HG03025 (cell line): Measurements from ENCODE around the gene LRFN5.

Experiments
- ATAC-seq: cut with Tn5 transposase; IDR thresholded peaks from one replicate; pipeline ENCODE4 v1.9.1; 2021; ENCODE audit warnings: mild to moderate bottlenecking, moderate library complexity; ENCODE audit not compliant: unreplicated experiment, low FRiP score

LRFN5 gene

DNA sequence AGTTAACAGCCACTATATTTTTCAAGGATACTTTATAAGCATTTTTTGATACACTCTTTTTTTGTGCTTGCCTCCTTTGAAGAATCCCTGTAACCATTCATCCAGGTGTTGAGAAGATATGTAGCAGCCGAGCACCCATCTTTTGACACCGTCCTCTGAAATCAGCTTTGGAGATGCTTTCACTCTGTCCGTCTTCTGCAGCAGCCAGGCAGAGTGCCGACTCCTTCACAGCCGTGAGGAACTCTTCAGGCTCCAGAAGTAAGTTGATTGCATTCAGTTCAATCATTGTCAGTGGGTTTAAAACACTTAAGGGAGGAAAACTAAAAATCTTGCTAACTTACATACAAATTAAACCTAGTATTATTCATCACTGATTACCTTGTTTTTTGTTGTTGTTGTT lies 160.1 kb downstream of the LRFN5 start:
- ATAC-seq: no peak

DNA sequence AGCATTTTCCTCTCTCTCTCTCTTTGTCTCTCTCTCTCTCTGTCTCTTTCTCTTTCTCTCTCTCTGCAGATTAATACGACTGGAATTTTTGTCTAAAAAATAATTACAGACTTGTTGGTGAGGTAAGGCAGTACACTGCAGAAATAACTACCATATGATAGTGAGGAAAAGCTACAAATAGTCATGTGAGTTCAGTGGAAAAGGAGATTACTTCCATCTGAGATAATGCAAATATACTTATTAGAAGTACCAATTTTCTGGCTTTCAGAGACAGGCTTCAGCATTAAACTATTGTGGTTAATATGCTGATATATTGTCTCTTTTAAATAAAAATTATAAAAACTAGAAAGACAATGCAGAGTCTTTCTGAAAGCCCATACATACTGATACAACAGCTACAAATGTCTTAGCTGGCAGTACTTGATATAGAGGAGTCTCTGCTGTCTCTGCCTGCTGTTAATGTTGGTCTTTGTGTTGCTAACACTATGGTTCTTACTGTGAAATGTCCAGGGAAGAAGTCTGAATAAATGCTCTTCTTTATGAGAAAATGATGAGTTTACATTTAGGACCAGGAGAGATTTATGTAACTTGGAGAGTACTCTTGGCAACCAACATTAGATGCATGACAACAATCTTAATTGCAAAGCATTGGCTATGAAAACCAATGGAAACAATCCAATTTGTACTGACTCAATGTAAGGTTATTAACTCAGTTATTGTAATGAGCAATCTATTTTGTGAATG lies 167.0 kb downstream of the LRFN5 start:
- no peak for ATAC-seq

DNA sequence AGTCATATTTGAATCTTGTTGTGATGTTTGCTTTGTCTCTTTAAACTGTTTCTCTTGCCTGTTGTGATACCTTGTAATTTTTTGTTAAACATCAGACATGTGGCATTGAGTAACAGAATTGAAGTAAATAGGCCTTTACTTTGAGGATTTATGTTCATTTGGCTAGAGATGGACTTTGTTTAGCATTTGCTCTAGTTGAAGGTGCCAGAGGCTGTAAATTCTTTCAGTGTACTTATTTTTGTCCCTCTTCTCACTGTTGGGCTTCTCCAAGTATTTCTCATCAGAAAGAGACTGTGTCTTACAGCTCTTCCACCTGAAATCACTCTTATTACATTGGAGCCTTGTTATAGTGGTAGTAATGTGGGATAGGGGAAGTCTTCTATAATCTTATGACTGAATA lies 175.8 kb downstream of the LRFN5 start:
- ATAC-seq: no peak

- ATAC-seq: no peak
Measured at GRCh38 chr14:41783403-41783802, 176.7 kb downstream of the LRFN5 start.

DNA sequence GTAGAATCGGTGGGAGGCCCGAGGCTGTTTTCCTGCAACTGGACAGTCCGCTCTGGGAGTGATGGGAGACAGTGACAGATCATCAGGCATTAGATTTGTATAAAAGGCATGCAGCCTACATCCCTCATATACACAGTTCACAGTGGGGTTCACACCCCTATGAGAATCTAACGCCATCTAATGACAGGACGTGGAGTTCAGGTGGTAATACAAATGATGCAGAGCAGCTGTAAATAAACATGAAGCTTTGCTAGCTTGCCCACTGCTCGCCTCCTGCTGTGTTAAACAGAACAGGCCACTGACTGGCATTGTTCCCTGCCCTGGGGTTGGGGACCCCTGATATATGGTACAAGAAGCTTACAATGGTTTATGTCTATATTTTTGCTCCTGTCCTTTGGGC lies 179.0 kb downstream of the LRFN5 start:
- no peak for ATAC-seq

DNA sequence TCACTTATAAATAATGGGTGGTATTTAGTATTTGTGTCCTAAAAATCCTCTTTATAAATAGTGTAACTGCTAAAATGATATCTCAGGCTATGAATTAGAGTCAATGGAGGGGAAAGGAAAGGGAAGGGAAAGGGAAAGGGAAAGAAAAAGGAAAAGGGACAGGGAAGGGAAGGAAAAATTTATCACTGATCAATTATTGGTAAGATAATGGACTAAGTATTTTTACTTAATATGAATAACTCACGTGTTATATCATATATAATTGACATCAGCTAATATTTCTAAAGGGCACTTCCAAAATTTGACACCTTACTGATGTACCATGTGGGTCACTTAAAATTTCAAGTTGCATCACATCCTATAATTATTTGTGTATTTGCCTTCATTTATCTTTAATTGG lies 193.1 kb downstream of the LRFN5 start:
- no peak for ATAC-seq

GRCh38 chr14:41805633-41806032 lies 199.0 kb downstream of the LRFN5 start:
- no peak for ATAC-seq

DNA sequence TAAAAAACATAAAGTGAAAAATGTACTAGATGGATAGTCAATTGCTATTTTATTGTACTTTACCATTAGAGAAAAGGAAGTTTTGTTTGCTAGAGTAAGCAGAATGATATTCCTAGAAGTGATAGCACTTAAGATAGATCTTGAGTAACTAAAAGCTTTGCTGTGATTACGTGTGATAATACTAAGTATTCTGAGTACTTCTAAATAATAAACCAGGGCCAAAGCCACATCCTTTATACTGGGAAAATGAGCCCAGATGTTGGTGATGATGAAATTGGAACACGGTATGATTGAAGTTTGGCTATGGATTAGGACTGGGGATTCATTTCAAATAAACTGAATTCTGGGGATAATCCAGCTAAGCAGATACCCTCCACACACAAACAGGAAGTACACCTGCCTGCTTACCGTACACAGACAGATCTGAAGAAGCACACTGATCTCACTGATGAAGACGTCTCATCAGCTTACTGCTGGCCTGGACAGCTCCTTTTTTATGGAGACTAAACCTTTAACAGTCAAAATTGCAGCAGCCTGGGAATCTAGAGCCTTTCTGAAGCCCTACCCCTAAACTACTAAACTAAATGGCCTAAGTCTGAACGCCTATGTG lies 199.8 kb downstream of the LRFN5 start:
- no peak for ATAC-seq

DNA sequence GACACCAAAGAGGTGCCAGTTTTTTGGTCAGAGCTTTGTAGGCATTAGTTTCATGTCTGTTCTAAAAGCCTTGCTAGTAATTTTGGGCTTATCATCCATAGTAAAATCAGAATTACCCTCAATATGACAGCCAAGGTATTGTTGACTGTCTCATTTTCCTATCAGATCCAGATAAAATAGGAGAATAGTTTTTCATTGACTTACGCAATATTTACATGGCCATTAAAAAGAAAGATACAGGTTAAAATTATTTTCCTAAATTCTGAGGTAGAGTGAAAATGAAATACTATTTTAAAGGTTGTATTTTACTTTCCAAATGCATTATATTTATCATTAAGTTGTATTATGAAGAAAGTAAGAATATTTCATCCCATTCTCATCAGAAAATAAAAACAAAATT lies 203.7 kb downstream of the LRFN5 start:
- no peak for ATAC-seq

DNA sequence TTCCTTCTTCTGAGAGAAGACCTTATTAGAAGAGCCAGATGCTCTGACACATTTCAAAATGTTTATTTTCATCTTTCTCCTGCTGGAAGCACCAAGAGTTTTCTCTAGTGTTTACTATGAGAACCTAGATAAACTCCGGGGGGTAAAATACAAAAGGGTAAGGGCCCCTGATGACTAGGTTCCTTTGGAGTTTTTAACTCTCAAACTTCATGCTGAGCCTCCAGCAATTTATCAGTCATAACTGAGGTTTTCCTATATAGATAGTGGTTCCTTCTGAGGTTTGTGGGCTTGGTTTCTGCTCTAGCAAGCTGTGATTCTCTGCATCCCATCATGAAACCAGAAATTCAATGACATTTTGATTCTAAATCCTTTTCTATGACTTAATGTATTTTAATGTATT lies 210.9 kb downstream of the LRFN5 start:
- no peak for ATAC-seq

- ATAC-seq: no peak
Measured at GRCh38 chr14:41824441-41824840, 217.8 kb downstream of the LRFN5 start.

DNA sequence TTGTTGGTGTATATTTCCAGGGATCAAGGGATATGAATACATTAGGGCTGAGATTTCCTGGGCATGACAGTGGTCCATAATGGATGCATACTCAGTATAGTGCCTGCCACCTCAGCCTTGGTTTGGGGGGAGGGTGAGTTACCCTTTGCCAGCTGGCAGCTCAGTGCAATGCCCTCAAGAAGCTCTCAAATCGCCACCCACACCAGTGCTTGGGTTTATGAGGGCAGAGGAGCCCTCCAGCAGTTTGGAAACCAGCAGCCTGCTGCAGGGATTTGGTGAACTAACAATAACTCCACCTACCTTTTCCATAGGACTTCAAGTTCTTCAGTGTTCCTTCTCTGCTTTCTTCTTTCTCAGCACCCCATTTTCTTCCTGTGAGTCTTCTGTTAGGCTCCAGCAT lies 218.9 kb downstream of the LRFN5 start:
- ATAC-seq: no peak

DNA sequence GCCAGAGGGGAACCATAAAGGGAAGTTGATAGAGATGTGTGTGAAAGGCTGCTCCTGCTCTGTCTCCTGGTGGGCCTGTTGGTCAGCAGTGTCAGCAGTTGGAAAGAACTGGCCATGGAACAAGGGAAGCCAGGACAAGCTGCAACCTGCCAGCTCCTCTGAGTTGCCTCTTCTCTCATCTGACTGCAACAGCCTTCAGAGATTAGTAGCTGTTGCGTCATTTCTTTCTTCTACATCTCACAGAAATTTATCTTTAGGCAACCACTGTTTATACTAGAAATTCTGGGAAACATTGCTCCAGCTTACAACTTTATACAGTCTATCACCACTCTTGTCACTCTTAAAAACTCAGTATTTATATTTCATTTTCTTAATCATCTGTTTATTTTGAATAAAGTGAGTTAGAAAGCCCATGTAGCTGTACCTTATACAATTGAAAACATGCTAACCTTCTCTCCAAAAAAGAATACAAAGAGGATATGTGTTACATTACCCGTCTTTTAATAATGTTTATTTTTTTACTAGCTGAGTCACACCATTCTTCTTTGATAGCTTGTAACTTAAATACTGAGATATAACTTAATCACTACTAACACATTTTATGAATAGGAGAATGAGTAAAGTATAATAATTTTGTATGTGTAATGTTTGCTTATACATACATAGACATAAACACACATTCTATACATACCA lies 224.2 kb downstream of the LRFN5 start:
- no peak for ATAC-seq

- ATAC-seq: no peak
Measured at GRCh38 chr14:41839661-41840060, 233.0 kb downstream of the LRFN5 start.

DNA sequence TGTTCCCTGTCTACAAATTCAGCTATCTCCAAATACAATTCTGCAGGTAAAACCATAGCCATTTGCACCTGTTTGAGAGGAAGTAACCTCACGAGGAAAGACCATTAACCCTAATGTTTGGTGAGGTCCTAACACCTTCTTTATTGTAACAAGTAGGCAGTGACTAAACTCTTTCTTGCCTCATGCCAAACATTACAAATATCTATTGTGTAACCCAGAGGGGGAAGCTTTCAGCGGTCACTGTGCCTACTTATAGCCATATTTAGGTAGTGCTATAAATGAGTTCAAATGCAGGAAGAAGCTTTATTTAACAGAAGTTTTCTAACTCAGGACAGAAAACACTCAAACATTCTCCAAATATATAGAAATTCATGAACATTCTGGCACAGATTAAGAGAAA lies 252.7 kb downstream of the LRFN5 start:
- ATAC-seq: no peak

DNA sequence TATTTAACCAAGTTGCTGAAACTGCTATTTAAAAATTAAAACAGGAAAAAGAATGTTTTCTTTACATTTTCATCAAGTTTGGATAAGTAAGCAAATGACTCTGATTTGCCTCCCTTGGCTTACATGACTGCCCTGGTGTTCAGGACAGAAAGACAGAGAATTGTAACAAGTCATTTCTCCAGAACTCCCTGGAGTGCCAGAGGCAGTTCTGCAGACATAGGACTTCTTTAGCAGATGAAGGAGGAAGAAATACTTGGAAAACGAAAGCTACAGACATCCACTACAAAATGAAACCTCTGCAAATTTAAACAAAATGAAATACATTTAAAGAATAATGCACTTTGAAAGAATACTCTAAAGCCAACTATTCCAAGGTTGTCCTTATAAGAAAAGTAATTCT lies 253.9 kb downstream of the LRFN5 start:
- ATAC-seq: no peak

GRCh38 chr14:41865894-41866293 lies 259.2 kb downstream of the LRFN5 start:
- ATAC-seq: no peak

DNA sequence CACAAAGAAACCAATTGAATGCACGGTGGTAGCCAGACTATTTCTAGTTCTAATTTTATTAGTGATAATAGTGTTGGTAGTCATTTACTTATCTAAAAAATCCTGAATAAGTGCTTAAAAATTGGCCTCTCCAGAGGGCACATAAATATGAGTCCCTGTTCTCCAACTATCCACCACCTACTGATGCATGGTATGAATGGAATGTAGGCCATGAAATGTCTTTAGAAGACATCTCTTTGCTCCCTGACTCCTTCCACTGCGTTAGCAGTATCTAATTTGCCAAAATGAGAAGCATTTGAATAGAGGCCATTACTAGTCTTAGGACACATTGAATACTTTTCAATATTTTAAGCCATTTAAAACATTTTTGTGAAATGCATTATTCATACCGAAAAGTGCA lies 261.7 kb downstream of the LRFN5 start:
- no peak for ATAC-seq

GRCh38 chr14:41872931-41873685 lies 266.4 kb downstream of the LRFN5 start:
- no peak for ATAC-seq

- ATAC-seq: no peak
Measured at GRCh38 chr14:41873686-41874317, 267.1 kb downstream of the LRFN5 start.

- ATAC-seq: no peak
Measured at GRCh38 chr14:41875116-41875515, 268.4 kb downstream of the LRFN5 start.
